Measurements from ENCODE around the gene TMEM116.

- no peak for TF ChIP-seq CTCF (IDR thresholded peaks at IDR 0.05; ENCODE audit: low read length)
- TF ChIP-seq EZH2 (IDR thresholded peaks at IDR 0.05; ENCODE audit: borderline replicate concordance, low read length) = no peak
Measured at GRCh38 chr12:112011685-112012084, 1.3 kb downstream of the TMEM116 start.
